Measurements from ENCODE around the gene CLIC6.
A peak's percentile ranks its signal among the peaks of the same experiment; 100 is the strongest.

The CLIC6 gene

GRCh38 chr21:34668803-34669148, at the start of gene CLIC6:
TSS of gene CLIC6 (plus strand) at chr21:34668994. CDS start at chr21:34669389, 395 bp downstream.
- no peak for DNase-seq (ENCODE audit: low spot score)

- DNase-seq (ENCODE audit: low spot score): no peak
These were observed 48.7 kb upstream of the CLIC6 start for GRCh38 chr21:34619841-34620665.

- DNase-seq (ENCODE audit: low spot score): no peak
These were observed 47.1 kb upstream of the CLIC6 start for GRCh38 chr21:34621434-34622350.

- no peak for DNase-seq (ENCODE audit: low spot score)
These were observed 45.3 kb upstream of the CLIC6 start for GRCh38 chr21:34623516-34623915.

- no peak for DNase-seq (ENCODE audit: low spot score)
These were observed 43.7 kb upstream of the CLIC6 start for GRCh38 chr21:34625030-34625593.

- DNase-seq (ENCODE audit: low spot score): no peak
These were observed 42.7 kb upstream of the CLIC6 start for GRCh38 chr21:34626131-34626530.

GRCh38 chr21:34630536-34631143, 38.2 kb upstream of the CLIC6 start:
- peak; percentile 62 for DNase-seq (ENCODE audit: low spot score)

- DNase-seq (ENCODE audit: low spot score): no peak
These were observed 36.3 kb upstream of the CLIC6 start for GRCh38 chr21:34632498-34632897.

- no peak for DNase-seq (ENCODE audit: low spot score)
These were observed 33.5 kb upstream of the CLIC6 start for GRCh38 chr21:34635307-34635706.

GRCh38 chr21:34636961-34637360, 31.8 kb upstream of the CLIC6 start:
- no peak for DNase-seq (ENCODE audit: low spot score)

- DNase-seq (ENCODE audit: low spot score): no peak
These were observed 29.5 kb upstream of the CLIC6 start for GRCh38 chr21:34639250-34639649.

- DNase-seq (ENCODE audit: low spot score): no peak
These were observed 28.7 kb upstream of the CLIC6 start for GRCh38 chr21:34639882-34640788.

- peak; percentile 67 for DNase-seq (ENCODE audit: low spot score)
These were observed 27.9 kb upstream of the CLIC6 start for GRCh38 chr21:34640858-34641257.

GRCh38 chr21:34642211-34643075, 26.4 kb upstream of the CLIC6 start:
- peak; percentile 64 for DNase-seq (ENCODE audit: low spot score)

GRCh38 chr21:34644825-34645224, 24.0 kb upstream of the CLIC6 start:
- no peak for DNase-seq (ENCODE audit: low spot score)

GRCh38 chr21:34647555-34647954, 21.2 kb upstream of the CLIC6 start:
- no peak for DNase-seq (ENCODE audit: low spot score)

GRCh38 chr21:34648739-34649297, 20.0 kb upstream of the CLIC6 start:
- DNase-seq (ENCODE audit: low spot score): no peak

- no peak for DNase-seq (ENCODE audit: low spot score)
These were observed 19.4 kb upstream of the CLIC6 start for GRCh38 chr21:34649400-34649799.

GRCh38 chr21:34650861-34651431, 17.8 kb upstream of the CLIC6 start:
- DNase-seq (ENCODE audit: low spot score): no peak

- DNase-seq (ENCODE audit: low spot score): no peak
These were observed 17.2 kb upstream of the CLIC6 start for GRCh38 chr21:34651642-34652041.

Measured in hepatic stellate cell (primary cell).